ENCODE measurements around the gene AEBP1.

Gene AEBP1

DNA sequence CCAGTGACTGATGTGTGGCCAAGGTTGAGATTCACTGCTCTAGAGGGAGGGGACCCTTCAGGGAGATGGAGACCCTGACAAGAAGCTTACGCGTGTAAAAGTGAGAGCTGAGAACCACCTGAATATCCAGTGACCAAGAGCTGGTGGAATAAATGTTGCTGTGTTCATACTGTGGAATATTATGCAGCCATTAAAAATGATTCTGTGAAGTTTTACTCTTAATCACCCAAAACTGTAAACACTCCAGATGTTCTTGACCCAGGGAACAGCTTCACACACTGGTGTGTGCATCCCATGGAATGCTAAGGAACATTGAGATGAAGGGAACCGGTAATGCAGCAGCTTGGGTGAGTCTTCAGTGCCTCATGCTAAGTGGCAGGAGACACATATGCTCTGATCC, 17.5 kb upstream of the AEBP1 start:
- no peak for TF ChIP-seq ZNF274 (IDR thresholded peaks at IDR 0.05; ENCODE audit: low read depth, low read length)
- no peak overlapping the region for H3K4me3 ChIP-seq (ENCODE audit: low read length)

DNA sequence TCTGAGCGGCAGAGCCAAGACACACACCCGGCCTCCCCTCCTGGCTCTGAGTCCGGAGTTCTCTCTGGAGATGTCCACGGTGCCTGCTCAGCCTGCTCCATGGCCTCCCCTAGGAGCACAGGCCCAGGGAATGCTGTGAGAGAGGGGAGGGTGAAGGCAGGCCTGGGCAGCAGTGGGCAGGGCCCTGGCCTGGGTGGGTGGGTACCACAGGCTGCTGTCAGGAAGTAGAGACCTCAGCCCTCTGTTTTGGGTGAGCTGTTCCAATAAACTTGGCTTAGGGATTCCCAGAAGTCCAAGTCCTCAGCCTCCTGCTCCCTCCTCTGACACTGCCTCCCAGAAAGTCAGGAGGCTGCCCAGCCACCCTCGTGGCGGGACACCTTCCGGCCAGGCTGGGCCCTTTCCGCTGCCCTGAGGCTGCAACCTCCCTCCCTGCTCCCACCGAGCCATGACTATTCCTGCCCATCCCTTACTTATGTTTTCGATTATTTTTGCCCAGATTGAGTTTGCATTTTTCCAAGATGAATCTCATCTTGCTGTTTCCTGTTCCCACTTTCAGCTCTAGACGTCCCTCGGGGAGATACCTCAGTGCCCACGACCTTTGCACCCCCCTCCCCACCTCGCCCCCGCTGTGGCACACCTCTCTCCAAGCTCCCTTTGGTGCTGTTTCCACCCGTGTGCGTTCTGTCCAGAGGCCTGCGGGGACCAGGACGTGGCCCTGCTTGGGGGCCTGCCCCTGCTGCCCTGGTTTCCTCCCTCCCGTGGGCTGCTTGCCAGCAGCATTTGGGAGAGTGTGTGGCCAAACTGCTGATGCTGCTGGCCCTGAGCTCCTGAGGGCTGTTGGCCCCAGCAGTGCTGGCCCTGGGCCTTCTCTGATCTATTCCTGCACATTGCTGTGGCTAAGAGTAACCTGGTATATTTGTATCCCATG, 16.0 kb upstream of the AEBP1 start:
- TF ChIP-seq ZNF274 (IDR thresholded peaks at IDR 0.05; ENCODE audit: low read depth, low read length), result no peak
- no peak overlapping the region for H3K4me3 ChIP-seq (ENCODE audit: low read length)

DNA sequence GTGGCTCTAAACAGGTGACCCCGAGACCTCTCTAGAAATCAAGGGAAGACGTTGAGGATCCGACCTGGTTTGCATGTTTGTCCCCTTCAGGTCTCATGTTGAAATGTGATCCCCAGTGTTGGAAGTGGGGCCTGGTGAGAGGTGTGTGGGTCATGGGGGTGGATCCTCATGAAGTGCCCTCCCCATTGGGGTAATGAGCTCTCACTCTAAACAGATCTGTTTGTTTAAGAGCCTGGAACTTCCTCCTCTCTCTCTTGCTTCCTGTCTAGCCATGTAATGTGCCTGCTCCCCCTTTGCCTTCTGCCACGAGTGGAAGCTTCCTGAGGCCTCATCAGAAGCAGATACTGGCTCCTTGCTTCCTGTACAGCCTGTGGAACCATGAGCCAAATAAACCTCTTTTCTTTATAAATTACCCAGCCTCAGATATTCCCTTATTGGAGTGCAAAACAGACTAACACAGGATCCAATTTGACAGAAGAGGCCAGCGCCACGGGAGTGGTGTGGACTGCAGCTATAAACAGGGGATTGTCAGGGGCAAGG, 11.0 kb upstream of the AEBP1 start:
- H3K4me3 ChIP-seq (ENCODE audit: low read length), result no peak overlapping the region
- no peak for TF ChIP-seq ZNF274 (IDR thresholded peaks at IDR 0.05; ENCODE audit: low read depth, low read length)

DNA sequence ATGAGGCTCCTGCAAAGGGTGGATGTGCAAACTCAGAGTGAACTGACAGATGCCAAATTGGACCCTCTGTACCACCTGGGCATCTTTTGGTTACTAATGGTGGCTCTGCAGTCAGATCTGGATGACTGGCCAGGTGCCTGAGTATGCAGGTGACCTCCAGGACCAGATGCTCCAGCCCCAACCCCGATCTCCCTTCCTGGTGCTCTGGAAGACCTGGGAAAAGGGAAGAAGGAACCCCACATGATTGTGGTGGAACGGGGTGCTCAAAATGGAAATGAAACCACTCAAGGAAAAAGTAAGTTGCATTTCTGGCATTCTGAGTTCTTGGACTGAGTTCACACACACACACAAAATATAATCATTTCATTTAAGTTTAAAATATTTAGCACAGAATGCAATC, 9.8 kb upstream of the AEBP1 start:
- no peak for TF ChIP-seq ZNF274 (IDR thresholded peaks at IDR 0.05; ENCODE audit: low read depth, low read length)
- H3K4me3 ChIP-seq (ENCODE audit: low read length), result no peak overlapping the region

DNA sequence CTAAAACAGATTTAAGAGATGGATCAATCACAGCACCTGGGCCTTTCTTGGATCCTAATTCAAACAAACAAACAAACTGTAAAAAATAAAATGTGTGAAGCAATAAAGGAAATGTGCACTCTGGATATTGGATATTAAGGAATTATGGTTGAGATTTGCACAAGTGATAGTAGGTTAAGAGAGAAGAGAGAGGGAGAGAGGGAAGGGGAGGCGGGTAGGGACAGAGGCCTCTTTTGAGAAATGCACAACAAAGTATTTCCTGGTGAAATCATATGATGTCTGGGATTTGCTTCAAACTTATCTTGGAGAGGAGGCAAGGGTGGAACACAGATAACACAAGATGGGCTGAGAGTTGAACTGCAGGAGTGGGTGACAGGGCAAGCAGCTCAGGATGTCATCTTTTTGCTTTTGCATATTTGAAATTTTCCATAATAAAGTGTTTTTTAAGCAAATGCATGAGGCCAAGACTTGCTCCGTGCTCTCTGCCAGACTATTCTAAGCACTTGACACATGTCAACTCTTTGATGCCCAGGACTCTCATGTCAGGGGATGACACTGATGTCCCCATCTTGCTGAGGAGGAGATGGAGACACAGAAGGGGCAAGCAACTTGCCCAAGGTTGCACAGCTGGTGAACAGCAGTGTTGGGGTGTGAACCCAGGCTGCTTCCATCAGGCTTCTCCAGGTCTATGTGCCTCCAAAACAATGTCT, 9.1 kb upstream of the AEBP1 start:
- H3K4me3 ChIP-seq (ENCODE audit: low read length), result no peak overlapping the region
- no peak for TF ChIP-seq ZNF274 (IDR thresholded peaks at IDR 0.05; ENCODE audit: low read depth, low read length)

DNA sequence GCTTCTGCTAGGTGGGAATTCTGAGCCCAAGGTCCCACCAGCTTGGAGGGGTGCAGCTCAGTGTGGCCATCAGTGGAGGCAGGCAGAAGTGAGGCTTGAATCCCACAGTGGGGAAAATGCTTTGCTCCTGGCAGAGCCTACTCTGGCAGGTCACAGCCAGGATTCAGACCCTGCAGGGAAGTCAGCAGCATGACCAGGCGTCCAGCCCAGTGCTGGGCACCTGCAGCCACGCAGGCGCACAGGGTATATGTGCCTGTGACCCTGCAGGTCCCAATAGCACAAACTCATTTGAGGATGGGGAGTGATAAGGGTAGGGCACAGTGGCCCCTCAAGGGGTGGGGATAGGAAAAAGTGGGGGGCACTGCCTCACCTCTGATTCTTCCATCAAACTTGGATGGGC, 8.4 kb upstream of the AEBP1 start:
- no peak overlapping the region for H3K4me3 ChIP-seq (ENCODE audit: low read length)
- no peak for TF ChIP-seq ZNF274 (IDR thresholded peaks at IDR 0.05; ENCODE audit: low read depth, low read length)

DNA sequence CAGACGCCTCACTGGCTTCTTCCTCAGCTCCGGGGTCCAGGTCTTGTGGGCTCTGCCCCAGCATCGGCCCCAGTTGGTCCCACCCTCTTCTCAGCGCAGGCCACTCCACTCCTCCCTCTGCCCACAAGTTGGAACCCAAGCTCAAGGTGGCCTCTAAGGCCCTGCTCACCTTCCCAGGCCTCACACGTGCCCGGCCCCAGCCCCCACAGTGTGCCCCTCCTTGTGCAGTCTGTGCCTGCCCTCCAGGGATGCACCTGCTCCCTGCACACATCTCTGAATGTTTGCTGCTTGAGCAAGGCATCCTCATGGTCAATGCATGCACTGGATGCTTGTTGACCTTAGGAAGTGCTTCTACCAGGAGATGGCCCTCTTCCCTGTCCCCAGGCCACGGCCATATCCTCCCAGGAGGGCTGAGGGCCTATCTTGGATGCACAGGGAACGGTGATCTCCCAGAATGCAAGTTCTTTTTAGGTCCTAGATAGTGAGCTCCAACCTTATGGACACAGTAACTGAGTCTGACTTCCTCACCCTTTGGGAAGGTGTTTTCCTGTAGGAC, 7.7 kb upstream of the AEBP1 start:
- no peak overlapping the region for H3K4me3 ChIP-seq (ENCODE audit: low read length)
- TF ChIP-seq ZNF274 (IDR thresholded peaks at IDR 0.05; ENCODE audit: low read depth, low read length), result no peak

DNA sequence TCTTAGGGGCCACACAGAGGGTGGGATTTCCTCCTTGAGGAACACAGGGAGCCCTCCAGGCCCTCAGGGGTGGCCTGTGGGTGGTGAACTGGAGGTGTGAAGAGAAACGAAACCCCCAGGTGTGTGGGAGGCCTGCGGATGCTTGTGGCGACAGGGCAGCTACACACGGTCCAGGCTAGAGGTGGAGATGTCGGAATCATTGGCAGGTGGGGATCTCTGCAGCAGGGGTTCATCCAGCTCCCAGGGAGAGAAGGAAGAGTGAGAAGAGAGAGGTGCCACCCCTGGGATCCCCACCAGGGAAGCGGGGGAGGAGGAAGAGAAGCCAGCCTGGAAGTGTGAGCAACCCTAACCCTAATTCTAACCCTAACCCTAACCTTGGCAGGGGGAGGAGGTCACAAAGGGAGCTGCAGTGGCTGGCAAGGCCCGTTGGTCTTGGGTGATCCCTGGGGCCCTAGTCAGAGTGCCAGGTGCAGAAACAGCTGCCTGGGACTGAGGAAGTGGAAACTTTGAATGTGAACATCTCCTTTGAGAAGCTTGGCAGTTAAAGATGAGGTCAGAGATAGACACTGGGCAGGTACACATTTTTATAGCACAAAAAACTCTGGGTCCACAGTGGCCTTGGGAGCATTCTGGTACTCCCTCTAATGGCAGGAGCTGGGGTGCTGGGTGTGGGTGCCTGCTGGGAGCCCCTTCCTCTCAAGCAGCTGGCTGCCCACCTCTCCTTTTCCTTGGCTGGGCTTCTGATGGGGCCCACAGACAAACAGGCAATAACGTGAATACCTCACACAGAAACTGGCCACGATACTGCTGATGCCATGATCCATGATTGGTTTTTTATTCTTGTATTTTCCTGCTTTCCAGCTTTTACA, 6.8 kb upstream of the AEBP1 start:
- TF ChIP-seq ZNF274 (IDR thresholded peaks at IDR 0.05; ENCODE audit: low read depth, low read length), result no peak
- H3K4me3 ChIP-seq (ENCODE audit: low read length), result no peak overlapping the region

DNA sequence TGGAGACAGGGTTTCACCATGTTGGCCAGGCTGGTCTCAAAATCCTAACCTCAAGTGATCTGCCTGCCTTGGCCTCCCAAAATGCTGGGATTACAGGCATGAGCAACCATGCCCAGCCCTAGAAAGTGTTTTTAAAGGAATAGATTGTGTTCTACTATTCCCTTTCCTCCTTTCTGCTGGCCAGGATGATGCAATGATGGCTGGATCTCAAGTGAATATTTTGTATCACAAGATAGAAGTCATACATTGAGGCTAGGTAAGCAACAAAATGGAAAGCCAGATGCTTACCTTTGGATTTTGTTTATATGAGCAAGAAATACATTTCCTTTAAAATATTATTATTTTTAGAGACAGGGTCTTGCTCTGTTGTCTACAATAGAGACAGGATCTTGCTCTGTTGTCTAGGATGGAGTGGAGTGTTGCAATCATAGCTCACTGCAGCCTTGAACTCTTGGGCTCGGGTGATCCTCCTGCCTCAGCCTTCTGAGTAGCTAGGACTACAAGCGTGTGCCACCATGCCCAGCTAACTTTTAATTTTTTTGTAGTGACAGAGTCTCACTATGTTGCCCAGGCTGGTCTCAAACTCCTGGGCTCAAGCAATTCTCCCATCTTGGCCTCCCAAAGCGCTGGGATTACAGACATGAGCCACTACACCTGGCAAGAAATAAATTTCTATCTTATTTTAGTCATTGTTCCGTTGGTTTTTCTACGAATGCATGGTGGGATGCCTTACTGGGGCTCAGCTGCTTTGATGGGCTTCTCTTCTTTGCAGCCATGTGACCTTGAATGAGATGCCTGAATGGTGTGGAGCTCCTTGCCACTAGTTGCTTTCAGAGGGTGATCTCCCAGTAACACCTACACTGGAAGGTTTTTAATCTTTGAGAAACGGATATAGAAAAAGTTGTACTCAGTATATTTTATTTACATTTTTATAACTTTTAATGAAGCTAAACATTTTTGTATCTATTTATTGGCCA, 5.8 kb upstream of the AEBP1 start:
- H3K4me3 ChIP-seq (ENCODE audit: low read length), result no peak overlapping the region
- TF ChIP-seq ZNF274 (IDR thresholded peaks at IDR 0.05; ENCODE audit: low read depth, low read length), result no peak

DNA sequence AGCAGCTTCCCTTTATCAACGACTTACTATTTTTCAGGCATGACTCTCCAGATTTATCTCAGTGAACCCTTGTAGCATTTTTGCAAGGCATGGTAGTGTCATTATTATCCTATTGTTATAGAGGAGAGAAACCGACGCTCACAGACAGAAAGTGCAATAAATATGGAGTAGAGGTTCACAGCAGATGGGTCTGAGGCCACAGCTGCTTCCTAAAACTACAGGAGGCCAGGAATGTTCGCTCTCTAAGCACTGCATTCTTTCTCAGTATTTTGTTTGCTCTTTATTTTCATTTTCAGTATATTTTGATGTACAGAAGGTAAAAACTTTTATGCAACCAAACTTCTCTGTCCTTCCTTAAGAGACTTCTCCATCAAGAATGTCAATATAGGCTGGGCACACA, 4.5 kb upstream of the AEBP1 start:
- H3K4me3 ChIP-seq (ENCODE audit: low read length), result no peak overlapping the region
- TF ChIP-seq ZNF274 (IDR thresholded peaks at IDR 0.05; ENCODE audit: low read depth, low read length), result no peak

DNA sequence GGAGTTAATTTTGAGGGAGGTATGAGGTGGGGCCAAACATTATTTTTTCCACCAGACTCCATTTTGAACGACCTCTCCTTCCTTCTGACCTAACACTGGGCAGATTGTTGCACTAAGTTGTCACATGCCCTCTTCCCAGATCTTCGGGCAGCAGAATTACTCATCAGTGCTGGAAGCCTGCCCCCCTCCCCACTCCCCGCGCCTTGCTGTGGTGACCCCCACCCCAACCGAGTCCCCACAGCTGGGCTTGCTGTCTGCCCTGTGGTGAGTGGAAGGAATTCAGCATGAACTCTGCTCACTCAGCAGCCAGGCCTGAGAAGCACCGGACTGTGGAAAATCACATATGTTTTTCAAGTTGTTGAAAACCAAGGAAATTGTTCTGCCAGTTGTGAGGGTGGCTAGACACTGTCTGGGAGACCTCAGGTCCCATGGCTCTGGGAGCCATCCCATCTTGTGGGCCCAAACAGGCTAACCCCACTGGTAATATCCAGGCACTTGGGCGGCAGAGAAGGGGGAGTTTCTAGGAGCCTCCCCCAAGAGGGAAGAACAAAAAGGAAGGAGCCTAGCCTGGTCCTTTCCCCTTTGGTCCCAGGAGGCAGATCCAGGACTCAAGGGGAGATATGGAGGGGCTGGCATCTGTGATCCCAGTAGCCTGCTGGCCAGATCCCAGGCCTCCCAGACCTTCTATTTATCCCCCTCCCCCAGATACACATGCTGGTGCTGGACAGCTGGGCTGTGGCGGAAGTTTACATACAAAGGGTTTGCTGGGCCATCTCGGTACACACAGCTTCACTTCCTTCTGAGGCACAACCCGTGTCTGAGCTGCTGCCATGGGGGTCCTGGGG, 3.5 kb upstream of the AEBP1 start:
- H3K4me3 ChIP-seq (ENCODE audit: low read length), result no peak overlapping the region
- TF ChIP-seq ZNF274 (IDR thresholded peaks at IDR 0.05; ENCODE audit: low read depth, low read length), result no peak
